ENCODE results near the gene ACTMAP. TPM values are rescaled to one million over a fixed set of nuclear protein-coding genes. Genes with fewer than 3 reads are reported as not detected.

ACTMAP gene
- total RNA-seq, 1 experiment from 2014 or later, result 5.5 TPM

- in situ Hi-C loops (cut with HindIII; ENCODE audit: low pct_unique_long_range_greater_than_20kb, low sequenced_read_pairs), result no loop called here
- BruUV-seq (replicated peaks), result no TSS peak
- no peak for ATAC-seq
- Histone ChIP-seq H3K36me3 (ENCODE audit: control insufficient read depth, insufficient read depth, low read length) (no peaks in the 10 kb centered on the region), H3K27ac (ENCODE audit: low read length) (no peak overlapping the region), H3K9me3 (ENCODE audit: control insufficient read depth, insufficient read depth, low read depth, low read length) (no peaks in the 10 kb centered on the region), H3K27me3 (ENCODE audit: control insufficient read depth, insufficient read depth, low read length) (no peaks in the 10 kb centered on the region), H3K4me3 (ENCODE audit: low read depth in 2 of 2, low read length in 2 of 2) (no peak overlapping the region), H3K4me1 (ENCODE audit: control insufficient read depth, insufficient read depth, low read length) (no peaks in the 10 kb centered on the region)
- ChIA-PET CTCF (no interaction called here), POLR2A (no interaction called here)
- TF ChIP-seq REST (IDR thresholded peaks at IDR 0.05; ENCODE audit: insufficient read depth in 1 of 2, low read depth in 2 of 2, low read length in 1 of 2) (no peak), SIN3A (IDR thresholded peaks at IDR 0.05; ENCODE audit: borderline replicate concordance, insufficient read depth, low read depth, low read length) (no peak), POLR2AphosphoS5 (IDR thresholded peaks at IDR 0.05; ENCODE audit: low read depth, low read length) (no peak), CTCF (IDR thresholded peaks at IDR 0.05) (no peak), TCF7L2 (IDR thresholded peaks at IDR 0.05; ENCODE audit: low read depth, low read length) (no peak)
- intact Hi-C loops (cut with micrococcal nuclease; ENCODE audit: unreplicated experiment), result no loop called here
- DNase-seq (ENCODE audit: low read depth, low spot score), result no peak
These were observed 13.6 kb downstream of the ACTMAP start for GRCh38 chr19:40736661-40737060.

GRCh38 chr19:40735013-40735771 is 15.1 kb downstream of the ACTMAP start:
- CTCF ChIA-PET, result interaction anchor here (0.6 kb wide), 1 partner anchor 10 kb away, joined by 3 read pairs; no protein-coding TSS in a partner anchor
- ATAC-seq (no peak), DNase-seq (ENCODE audit: low read depth, low spot score) (no peak)
- POLR2A ChIA-PET, result no interaction called here
- H3K4me1 ChIP-seq (ENCODE audit: control insufficient read depth, insufficient read depth, low read length), result no peaks in the 10 kb centered on the region
- intact Hi-C loops (cut with micrococcal nuclease; ENCODE audit: unreplicated experiment) (no loop called here), in situ Hi-C loops (cut with HindIII; ENCODE audit: low pct_unique_long_range_greater_than_20kb, low sequenced_read_pairs) (no loop called here)
- no peaks in the 10 kb centered on the region for H3K9me3 ChIP-seq (ENCODE audit: control insufficient read depth, insufficient read depth, low read depth, low read length)
- TF ChIP-seq POLR2AphosphoS5 (IDR thresholded peaks at IDR 0.05; ENCODE audit: low read depth, low read length) (no peak), SIN3A (IDR thresholded peaks at IDR 0.05; ENCODE audit: borderline replicate concordance, insufficient read depth, low read depth, low read length) (no peak), TCF7L2 (IDR thresholded peaks at IDR 0.05; ENCODE audit: low read depth, low read length) (no peak), CTCF (IDR thresholded peaks at IDR 0.05) (no peak), REST (IDR thresholded peaks at IDR 0.05; ENCODE audit: insufficient read depth in 1 of 2, low read depth in 2 of 2, low read length in 1 of 2) (no peak)
- no peaks in the 10 kb centered on the region for H3K27me3 ChIP-seq (ENCODE audit: control insufficient read depth, insufficient read depth, low read length)
- H3K27ac ChIP-seq (ENCODE audit: low read length), result no peak overlapping the region
- no TSS peak for BruUV-seq (replicated peaks)
- H3K4me3 ChIP-seq (ENCODE audit: low read depth in 2 of 2, low read length in 2 of 2), result no peak overlapping the region
- H3K36me3 ChIP-seq (ENCODE audit: control insufficient read depth, insufficient read depth, low read length), result no peaks in the 10 kb centered on the region
